Measurements from ENCODE around the gene NUP85.

- TF ChIP-seq CTCF (IDR thresholded peaks at IDR 0.05), result no peak
- TF ChIP-seq POLR2A (IDR thresholded peaks at IDR 0.05), result no peak
Measured at GRCh38 chr17:75237100-75238014, 31.9 kb downstream of the NUP85 start.
